ENCODE data around the gene UGDH.

DNA sequence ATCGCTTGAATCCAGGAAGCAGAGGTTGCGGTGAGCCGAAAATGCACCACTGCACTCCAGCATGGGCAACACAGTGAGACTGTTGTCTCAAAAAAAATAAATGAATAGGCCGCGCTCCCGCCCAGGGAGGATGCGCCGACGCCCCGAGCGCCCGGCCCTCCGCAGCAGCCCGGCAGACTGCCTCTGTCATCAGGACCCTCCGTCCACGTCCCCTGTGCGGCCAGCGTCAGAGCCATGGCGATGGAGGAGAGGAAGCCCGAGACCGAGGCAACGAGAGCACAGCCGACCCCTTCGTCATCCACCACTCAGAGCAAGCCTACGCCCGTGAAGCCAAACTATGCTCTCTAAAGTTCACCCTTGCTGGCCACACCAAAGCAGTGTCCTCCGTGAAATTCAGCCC lies 47.0 kb downstream of the UGDH start:
- TF ChIP-seq CBFB (CRISPR knock-in tag; IDR thresholded peaks at IDR 0.05) (no peak), EP300 (IDR thresholded peaks at IDR 0.05; ENCODE audit: low read length) (no peak), RBM15 (IDR thresholded peaks at IDR 0.05; ENCODE audit: insufficient read depth, low read length) (no peak), ZBTB17 (CRISPR knock-in tag; IDR thresholded peaks at IDR 0.05) (no peak), ZFP1 (CRISPR knock-in tag; IDR thresholded peaks at IDR 0.05) (no peak), JUND (IDR thresholded peaks at IDR 0.05; ENCODE audit: borderline replicate concordance, low read depth, low read length) (no peak), JUND (tag; IDR thresholded peaks at IDR 0.05; ENCODE audit: borderline replicate concordance, low read depth, low read length) (no peak), ZNF512 (tag; IDR thresholded peaks at IDR 0.05) (no peak), TCFL5 (CRISPR knock-in tag; conservative IDR thresholded peaks at IDR 0.05) (no peak), PPARD (CRISPR knock-in tag; IDR thresholded peaks at IDR 0.05) (no peak), KLF6 (CRISPR knock-in tag; IDR thresholded peaks at IDR 0.05; ENCODE audit: borderline replicate concordance) (no peak)
- TF ChIP-seq, protein P1, sequence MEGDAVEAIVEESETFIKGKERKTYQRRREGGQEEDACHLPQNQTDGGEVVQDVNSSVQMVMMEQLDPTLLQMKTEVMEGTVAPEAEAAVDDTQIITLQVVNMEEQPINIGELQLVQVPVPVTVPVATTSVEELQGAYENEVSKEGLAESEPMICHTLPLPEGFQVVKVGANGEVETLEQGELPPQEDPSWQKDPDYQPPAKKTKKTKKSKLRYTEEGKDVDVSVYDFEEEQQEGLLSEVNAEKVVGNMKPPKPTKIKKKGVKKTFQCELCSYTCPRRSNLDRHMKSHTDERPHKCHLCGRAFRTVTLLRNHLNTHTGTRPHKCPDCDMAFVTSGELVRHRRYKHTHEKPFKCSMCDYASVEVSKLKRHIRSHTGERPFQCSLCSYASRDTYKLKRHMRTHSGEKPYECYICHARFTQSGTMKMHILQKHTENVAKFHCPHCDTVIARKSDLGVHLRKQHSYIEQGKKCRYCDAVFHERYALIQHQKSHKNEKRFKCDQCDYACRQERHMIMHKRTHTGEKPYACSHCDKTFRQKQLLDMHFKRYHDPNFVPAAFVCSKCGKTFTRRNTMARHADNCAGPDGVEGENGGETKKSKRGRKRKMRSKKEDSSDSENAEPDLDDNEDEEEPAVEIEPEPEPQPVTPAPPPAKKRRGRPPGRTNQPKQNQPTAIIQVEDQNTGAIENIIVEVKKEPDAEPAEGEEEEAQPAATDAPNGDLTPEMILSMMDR (IDR thresholded peaks at IDR 0.05 in 2 of 3, conservative IDR thresholded peaks at IDR 0.05 in 1 of 3; ENCODE audit: insufficient read depth in 2 of 3, low read depth in 1 of 3, low read length in 3 of 3): no peak
- TF ChIP-seq, protein P2, sequence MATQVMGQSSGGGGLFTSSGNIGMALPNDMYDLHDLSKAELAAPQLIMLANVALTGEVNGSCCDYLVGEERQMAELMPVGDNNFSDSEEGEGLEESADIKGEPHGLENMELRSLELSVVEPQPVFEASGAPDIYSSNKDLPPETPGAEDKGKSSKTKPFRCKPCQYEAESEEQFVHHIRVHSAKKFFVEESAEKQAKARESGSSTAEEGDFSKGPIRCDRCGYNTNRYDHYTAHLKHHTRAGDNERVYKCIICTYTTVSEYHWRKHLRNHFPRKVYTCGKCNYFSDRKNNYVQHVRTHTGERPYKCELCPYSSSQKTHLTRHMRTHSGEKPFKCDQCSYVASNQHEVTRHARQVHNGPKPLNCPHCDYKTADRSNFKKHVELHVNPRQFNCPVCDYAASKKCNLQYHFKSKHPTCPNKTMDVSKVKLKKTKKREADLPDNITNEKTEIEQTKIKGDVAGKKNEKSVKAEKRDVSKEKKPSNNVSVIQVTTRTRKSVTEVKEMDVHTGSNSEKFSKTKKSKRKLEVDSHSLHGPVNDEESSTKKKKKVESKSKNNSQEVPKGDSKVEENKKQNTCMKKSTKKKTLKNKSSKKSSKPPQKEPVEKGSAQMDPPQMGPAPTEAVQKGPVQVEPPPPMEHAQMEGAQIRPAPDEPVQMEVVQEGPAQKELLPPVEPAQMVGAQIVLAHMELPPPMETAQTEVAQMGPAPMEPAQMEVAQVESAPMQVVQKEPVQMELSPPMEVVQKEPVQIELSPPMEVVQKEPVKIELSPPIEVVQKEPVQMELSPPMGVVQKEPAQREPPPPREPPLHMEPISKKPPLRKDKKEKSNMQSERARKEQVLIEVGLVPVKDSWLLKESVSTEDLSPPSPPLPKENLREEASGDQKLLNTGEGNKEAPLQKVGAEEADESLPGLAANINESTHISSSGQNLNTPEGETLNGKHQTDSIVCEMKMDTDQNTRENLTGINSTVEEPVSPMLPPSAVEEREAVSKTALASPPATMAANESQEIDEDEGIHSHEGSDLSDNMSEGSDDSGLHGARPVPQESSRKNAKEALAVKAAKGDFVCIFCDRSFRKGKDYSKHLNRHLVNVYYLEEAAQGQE (IDR thresholded peaks at IDR 0.05; ENCODE audit: borderline replicate concordance): no peak
- TF ChIP-seq, protein P2 (CRISPR knock-in tag; IDR thresholded peaks at IDR 0.05; ENCODE audit: low read depth): no peak
- TF ChIP-seq, protein P3, sequence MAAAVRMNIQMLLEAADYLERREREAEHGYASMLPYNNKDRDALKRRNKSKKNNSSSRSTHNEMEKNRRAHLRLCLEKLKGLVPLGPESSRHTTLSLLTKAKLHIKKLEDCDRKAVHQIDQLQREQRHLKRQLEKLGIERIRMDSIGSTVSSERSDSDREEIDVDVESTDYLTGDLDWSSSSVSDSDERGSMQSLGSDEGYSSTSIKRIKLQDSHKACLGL (CRISPR knock-in tag; IDR thresholded peaks at IDR 0.05; ENCODE audit: borderline replicate concordance, poor library complexity, severe bottlenecking): no peak
